ENCODE measurements around the gene NR1H3. TPM values are rescaled to one million over a fixed set of nuclear protein-coding genes. Genes with fewer than 3 reads are reported as not detected.
"Not testable (repeated sequence)": the region's sequence is repeated elsewhere in the genome, so short reads cannot be mapped to it uniquely, and the experiment has no call there.

Gene NR1H3
- total RNA-seq, 3 donors from 2014 or later = 49.1 to 73.5 (median 50.6) TPM

DNA sequence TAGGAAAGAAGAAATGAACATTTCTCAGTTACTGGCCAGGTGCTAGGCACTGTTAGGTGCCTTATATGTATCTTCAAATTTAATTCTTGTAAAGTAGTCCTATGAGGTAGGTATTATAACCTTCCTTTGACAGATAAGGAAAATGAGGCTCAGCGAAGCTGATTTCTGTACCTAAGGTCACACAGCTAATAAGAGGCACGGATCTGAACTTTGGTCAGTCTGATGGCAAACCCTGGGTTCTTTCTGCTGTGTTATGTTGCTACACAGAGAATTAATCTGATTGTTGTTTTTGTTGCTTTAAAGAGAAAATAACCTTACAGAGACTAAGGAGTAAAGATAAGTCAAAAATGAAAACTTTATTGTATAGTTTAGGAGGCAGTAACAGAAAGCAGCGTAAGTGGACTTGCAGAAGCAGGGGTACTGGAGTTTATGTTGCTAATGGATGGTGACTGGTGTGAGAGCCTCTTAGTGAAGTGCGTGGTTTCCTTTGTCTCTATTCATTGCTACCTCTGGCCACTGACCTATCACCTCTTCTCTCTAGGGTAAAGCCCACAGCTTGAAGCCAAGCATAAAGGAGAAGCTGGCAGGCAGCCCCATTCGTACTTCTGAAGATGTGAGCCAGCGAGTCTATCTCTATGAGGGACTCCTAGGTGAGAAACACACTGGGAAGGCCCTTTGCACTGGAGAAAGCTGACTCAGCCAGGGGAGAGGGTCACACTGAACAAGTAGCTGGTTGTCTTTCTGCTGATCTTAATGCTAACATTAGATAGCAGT is 50.4 kb downstream of the NR1H3 start:
- Histone ChIP-seq H3K36me3 (ENCODE audit: low read depth) (peaks cover 13% of the 10 kb centered on the region), H3K4me3 (no peak overlapping the region), H3K9me3 (no peaks in the 10 kb centered on the region), H3K4me1 (ENCODE audit: low read depth) (no peaks in the 10 kb centered on the region)
- TF ChIP-seq, protein P1, sequence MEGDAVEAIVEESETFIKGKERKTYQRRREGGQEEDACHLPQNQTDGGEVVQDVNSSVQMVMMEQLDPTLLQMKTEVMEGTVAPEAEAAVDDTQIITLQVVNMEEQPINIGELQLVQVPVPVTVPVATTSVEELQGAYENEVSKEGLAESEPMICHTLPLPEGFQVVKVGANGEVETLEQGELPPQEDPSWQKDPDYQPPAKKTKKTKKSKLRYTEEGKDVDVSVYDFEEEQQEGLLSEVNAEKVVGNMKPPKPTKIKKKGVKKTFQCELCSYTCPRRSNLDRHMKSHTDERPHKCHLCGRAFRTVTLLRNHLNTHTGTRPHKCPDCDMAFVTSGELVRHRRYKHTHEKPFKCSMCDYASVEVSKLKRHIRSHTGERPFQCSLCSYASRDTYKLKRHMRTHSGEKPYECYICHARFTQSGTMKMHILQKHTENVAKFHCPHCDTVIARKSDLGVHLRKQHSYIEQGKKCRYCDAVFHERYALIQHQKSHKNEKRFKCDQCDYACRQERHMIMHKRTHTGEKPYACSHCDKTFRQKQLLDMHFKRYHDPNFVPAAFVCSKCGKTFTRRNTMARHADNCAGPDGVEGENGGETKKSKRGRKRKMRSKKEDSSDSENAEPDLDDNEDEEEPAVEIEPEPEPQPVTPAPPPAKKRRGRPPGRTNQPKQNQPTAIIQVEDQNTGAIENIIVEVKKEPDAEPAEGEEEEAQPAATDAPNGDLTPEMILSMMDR (IDR thresholded peaks at IDR 0.05) = no peak
- DNase-seq (no peak), ATAC-seq (no peak)
- intact Hi-C loops (cut with DNase I, micrococcal nuclease) = no loop called here

DNA sequence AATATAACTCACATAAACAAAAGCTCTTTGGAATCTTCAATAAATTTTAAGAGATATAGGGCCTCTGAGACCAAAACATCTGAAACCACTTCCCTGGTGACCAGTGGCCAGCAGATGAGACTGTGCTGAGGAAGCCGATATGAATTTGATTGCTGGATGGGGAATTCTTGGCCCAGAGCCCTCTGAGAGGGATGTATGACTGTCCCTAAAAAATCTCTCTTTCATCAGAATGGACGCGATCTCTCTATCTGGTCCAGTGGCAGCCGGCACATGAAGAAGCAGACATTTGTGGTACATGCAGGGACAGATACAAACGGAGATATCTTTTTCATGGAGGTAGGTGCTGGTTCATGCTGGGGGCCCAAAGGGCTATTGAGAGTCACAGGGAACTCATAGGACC is 57.2 kb downstream of the NR1H3 start:
- no peak for DNase-seq
- Histone ChIP-seq H3K9me3 (no peaks in the 10 kb centered on the region), H3K4me3 (no peak overlapping the region), H3K36me3 (ENCODE audit: low read depth) (peaks cover 11% of the 10 kb centered on the region), H3K4me1 (ENCODE audit: low read depth) (no peaks in the 10 kb centered on the region)
- no peak for ATAC-seq
- intact Hi-C loops (cut with DNase I, micrococcal nuclease) = no loop called here
- TF ChIP-seq, protein P1 (IDR thresholded peaks at IDR 0.05) = no peak

DNA sequence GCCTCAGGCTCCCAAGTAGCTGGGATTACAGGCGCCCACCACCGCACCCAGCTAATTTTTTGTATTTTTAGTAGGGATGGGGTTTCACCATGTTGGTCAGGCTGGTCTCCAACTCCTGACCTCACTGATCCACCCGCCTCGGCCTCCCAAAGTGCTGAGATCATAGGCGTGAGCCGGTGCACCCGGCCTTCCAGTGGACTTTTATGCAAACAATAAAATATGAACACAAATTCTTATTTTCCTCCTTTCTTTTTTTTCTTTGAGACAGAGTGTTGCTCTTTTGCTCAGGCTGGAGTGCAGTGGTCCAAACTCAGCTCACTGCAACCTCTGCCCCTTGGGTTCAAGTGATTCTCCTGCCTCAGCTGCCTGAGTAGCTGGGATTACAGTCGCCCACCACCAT is 58.7 kb downstream of the NR1H3 start:
- H3K4me1 ChIP-seq (ENCODE audit: low read depth); H3K36me3 ChIP-seq (ENCODE audit: low read depth); H3K4me3 ChIP-seq; intact Hi-C loops (cut with DNase I, micrococcal nuclease); ATAC-seq; DNase-seq; H3K9me3 ChIP-seq: not testable (repeated sequence)

DNA sequence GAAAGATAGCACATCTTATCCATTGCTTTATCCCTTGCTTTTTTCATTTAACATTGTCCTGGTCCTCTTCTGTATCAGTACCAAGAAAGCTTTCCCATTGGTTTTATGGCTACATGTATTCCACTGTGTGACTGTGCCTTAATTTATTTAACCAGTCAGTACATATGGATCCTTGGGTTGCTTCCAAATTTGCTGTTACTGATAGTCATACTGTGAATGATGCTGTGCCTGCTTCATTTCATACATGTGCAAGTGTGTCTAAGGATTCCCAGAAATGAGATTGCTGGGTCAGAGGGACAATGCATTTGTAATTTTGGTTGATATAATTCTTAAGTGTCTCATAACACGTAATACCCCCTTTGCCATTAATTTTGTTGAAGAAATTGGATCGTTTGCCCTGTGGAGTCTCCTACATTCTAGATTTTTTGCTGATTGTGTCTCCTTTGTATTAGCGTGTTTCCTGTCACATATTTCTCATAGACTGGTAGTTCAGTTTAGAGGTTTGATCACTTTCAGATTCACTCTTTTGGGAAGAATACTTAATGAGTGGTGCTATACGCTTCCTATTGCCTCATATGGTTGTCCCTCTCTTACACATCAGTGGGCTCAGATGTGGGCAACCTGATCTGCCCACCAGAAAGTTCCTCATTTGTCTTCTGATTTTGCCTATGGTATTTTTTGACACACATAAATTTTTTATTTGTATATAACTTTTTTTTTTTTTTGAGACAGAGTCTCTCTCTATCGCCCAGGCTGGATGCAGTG is 59.5 kb downstream of the NR1H3 start:
- no peak for ATAC-seq
- TF ChIP-seq, protein P1 (IDR thresholded peaks at IDR 0.05) = no peak
- Histone ChIP-seq H3K4me3 (no peak overlapping the region), H3K9me3 (no peaks in the 10 kb centered on the region), H3K4me1 (ENCODE audit: low read depth) (no peaks in the 10 kb centered on the region), H3K36me3 (ENCODE audit: low read depth) (no peaks in the 10 kb centered on the region)
- intact Hi-C loops (cut with DNase I, micrococcal nuclease) = no loop called here
- DNase-seq = no peak

- no peaks in the 10 kb centered on the region for H3K4me1 ChIP-seq (ENCODE audit: low read depth)
- no peak for ATAC-seq
- no peaks in the 10 kb centered on the region for H3K36me3 ChIP-seq (ENCODE audit: low read depth)
- H3K4me3 ChIP-seq = no peak overlapping the region
- no peak for DNase-seq
- TF ChIP-seq, protein P1 (IDR thresholded peaks at IDR 0.05) = no peak
- intact Hi-C loops (cut with DNase I, micrococcal nuclease) = no loop called here
- H3K9me3 ChIP-seq = no peaks in the 10 kb centered on the region
These were observed 60.4 kb downstream of the NR1H3 start for GRCh38 chr11:47318166-47318565.

Other genes starting within 250 kb of the NR1H3 start
- gene ARFGAP2, start 81.1 kb upstream of the NR1H3 start, total RNA-seq = 100 to 1,000 TPM in 2 of 3 donors, 10 to 100 TPM in 1; 83.7 to 107 (median 106) TPM
- 10 to 100 TPM in 1 of 3 donors, 1 to 10 TPM in 2; 2.2 to 63.5 (median 5.1) TPM for gene PACSIN3, start 71.6 kb upstream of the NR1H3 start, total RNA-seq
- 10 to 100 TPM; 29.8 to 41.2 (median 37.2) TPM for gene DDB2, start 43.0 kb upstream of the NR1H3 start, total RNA-seq
- 10 to 100 TPM; 42.6 to 53.8 (median 51.1) TPM for gene ACP2, start 9.2 kb upstream of the NR1H3 start, total RNA-seq
- 10 to 100 TPM; 45.0 to 69.6 (median 67.3) TPM for gene MADD, start 12.1 kb downstream of the NR1H3 start, total RNA-seq
- gene MYBPC3, start 94.7 kb downstream of the NR1H3 start, total RNA-seq = 1 to 10 TPM in 1 of 3 donors, under 1 TPM in 2; 0.06 to 1.1 (median 0.09) TPM
- gene SPI1, start 120.6 kb downstream of the NR1H3 start, total RNA-seq = 10 to 100 TPM in 2 of 3 donors, 1 to 10 TPM in 1; 4.9 to 21.0 (median 20.6) TPM
- 10 to 100 TPM; 14.4 to 30.9 (median 21.4) TPM for gene SLC39A13, start 150.6 kb downstream of the NR1H3 start, total RNA-seq
- gene PSMC3, start 168.4 kb downstream of the NR1H3 start, total RNA-seq = 100 to 1,000 TPM in 1 of 3 donors, 10 to 100 TPM in 2; 70.7 to 115 (median 91.0) TPM
- gene RAPSN, start 191.1 kb downstream of the NR1H3 start, total RNA-seq = under 1 TPM; 0.41 to 0.96 (median 0.95) TPM

Measured in mucosa of descending colon (tissue), 3 donors.